ENCODE measurements around the gene PLEKHH1.

Gene PLEKHH1

DNA sequence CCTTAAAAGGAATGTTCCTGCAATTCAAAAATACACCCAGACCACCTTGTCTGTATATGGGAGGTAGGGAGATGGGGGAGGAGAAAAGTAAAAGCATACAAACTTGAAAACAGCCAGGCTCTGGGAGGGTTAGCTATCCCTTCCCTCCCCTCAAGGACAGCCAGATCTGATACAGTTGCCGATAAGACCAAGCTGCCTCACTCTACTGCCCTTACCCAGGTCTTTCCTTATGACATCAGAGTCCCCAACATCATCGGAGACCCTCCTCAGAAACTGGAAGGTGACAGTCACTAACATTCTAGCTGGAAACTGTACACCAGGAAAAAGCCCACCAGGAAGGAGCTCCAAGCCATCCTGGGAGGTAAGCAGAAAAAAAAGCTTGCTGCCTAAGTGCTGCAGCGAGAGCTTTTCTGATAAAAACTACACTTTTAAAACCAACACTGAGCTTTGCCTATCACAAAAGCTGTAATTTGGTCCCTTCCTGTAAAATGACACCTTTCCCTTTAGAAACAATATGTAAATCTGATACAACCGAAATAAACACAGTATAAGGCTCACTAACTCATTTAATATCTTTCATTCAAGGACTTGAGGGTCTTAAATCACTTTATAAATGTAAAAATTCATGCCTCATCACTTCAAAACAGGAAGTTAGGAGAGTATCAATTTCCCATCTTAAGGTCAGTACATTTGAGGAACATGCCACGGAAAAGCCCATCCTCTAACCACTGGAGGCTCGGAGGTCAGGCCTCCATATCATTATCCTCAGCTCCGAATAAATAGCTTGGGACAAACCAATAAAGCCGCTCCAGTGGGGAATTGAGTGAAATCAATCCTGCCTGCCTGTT lies 20.4 kb upstream of the PLEKHH1 start:
- no peak for DNase-seq

DNA sequence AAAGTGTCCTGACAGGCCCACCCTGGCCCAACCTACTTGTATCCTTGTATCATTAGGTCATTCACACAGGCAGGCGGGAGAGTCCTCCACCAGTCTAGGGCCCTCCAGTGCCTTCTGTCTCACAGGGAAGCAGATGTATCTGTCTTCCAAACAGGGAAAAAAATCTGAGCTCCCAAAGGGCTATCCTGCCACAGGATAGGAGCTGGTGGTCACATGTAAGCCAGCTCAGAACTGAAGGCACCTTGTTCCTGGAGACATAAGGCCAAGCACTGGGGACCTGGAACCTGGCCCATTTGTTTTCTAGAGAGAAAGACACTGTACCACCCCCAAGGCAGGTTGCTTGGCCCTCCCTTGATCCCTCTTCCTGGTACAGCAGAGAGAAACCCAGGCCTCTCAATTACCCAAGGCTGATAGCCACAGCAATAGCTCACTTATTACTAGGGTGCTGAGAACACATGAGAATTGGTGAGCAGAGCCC lies 19.4 kb upstream of the PLEKHH1 start:
- no peak for DNase-seq

DNA sequence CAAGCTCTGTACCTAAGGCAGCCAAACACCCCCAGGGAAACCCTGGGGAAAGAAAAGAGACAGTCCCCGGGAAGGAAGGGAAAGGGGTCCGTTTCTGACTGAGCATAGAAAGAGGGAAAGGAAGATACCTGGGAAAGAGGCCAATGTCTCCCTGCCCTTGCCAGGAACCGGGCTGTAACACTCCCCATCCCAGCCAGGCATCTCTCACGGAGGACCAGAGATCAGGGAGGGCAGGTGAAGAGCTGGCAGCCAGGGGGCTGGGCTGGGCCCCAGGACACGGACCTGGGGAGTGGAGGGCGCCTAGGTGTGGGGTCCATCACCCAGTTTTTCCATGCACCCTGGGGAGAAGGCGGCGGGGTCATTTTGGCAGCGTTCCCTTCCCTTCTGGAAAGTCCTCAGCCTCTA lies 18.9 kb upstream of the PLEKHH1 start:
- DNase-seq, result no peak

DNA sequence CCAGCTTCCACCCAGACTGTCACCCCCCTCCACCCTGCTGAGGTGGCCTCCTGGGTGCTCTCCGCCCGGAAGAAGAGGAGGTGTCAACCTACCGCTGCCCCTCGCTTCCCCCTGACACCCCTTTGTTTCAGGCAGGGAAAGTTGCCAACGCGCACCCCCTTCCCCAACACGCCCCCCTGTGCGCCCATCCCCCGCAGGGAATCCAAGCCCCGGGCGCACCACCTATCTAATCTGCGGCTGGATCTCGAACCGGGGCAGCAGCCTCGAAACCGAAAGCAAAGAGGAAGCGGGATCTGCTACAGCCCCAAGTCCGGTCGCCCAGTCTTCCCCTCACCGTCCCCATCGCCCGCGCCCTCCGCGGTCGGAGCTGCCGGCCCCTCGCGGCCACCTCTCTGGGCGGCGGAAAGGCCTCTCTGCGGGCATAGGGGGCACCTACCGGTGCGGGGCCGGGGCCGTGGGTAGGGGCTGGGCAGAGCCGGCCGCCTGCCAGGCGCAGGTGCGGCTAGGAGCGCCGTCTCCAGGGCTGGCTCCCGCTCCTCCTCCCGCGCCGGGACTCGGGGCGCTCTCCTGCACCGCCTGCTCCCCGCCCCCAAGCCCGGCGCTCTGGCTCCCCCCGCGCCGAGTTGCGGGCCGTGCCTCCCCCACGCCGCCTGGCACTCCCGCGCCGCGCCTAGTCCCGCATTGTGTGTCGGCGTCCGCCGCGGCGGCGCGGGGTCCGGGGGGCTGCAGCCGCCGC lies 18.3 kb upstream of the PLEKHH1 start:
- peak; percentile 17 for DNase-seq

DNA sequence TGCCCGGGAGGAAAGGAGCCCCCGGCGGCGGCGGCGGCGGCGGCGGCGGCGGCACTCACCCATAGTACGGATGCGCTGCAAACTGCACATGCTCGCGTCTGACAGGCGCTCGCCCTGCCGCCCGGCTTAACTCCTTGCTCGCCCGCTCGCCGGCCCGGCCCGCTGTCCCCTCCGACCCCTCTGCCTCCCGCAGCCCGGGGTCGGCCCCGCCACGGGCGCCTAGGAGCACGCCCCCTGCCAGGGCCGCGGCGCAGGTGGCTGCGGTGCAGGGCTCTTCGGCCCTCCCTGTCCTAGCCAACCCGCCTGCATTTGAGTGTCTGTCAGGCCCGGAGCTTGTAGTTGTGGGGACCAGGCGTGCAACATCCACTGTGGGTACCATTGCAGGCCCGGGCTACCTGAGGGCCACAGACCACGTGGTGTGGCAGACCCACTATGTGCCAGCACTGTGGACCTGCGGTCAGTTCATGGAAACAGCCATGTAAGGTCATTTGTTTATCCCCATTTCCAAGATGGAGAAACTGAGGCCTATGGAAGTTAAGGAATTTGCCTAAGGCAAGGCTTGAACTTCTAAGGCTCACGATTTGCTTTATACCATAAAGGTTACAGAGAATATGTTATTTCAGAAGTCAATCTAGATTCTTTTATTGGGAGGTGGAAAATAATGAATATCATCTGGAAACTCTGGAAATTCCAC lies 17.6 kb upstream of the PLEKHH1 start:
- DNase-seq, result peak; percentile 26

DNA sequence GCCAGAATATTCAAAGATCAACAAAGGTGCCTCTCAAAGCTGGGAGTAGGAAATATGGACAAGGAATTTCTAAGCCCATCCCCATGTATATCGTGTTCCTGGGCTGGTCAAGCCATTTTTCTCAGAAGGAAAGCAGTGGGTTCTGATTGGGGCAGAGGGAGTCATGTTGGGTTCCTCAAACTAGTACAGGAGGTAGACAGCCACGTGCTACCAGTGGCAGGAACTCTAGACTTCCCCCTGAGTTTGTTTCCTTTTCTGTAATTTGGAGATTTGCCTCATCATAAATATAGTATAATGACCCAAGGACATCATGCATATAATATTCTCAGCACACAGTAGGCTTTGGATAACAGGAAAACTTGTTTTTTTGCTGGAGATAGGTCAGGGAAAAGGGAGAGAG lies 16.4 kb upstream of the PLEKHH1 start:
- no peak for DNase-seq

DNA sequence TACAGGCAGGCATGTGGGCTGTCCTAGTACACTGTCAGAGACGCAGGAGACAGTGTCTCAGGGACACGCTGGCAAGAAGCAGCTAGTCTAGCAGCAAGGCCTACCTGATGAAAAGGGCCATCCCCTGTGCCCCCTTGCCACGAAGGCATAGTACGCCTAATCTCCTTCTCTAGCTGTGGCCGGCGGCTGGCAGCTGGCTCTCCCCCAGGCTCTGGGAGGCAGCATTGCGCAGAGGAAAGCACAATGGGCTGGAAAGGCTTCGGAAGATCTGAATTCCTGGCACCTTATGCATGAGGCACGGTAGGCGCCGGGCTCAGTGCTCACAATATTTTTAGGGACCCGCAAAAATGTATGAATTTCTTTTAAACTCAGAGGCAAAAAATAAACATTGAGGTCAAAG lies 16.0 kb upstream of the PLEKHH1 start:
- no peak for DNase-seq

DNA sequence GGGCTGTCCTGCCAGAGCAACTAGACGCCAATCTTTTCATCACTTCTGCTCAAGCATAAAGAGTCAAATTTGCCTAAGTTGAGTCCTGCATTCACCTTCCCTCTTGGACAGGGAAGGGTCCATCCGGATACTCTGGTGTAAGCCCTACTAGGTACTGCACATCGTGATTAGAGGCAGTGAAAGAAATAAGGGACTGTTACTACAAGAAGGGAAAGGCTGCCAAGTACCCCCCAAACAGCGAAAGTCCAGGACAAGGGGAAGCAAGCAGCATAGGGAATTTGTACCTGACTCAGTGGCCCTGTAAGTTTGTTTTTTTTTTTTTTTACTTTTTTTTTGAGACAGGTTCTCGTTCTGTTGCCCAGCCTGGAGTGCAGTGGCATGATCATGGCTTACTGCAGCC lies 13.7 kb upstream of the PLEKHH1 start:
- DNase-seq, result no peak

DNA sequence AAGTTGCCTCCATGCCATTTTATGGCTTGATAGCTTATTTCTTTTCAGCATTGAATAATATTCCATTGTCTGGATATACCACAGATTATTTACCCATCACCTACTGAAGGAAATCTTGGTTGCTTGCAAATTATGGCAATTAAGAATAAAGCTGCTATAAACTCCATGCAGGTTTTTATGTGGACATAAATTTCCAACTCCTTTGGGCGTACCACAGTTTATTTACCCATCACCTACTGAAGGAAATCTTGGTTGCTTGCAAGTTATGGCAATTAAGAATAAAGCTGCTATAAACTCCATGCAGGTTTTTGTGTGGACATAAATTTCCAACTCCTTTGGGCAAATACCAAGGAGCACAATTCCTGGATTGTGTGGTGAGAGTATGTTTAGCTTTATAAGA lies 12.6 kb upstream of the PLEKHH1 start:
- DNase-seq, result no peak

DNA sequence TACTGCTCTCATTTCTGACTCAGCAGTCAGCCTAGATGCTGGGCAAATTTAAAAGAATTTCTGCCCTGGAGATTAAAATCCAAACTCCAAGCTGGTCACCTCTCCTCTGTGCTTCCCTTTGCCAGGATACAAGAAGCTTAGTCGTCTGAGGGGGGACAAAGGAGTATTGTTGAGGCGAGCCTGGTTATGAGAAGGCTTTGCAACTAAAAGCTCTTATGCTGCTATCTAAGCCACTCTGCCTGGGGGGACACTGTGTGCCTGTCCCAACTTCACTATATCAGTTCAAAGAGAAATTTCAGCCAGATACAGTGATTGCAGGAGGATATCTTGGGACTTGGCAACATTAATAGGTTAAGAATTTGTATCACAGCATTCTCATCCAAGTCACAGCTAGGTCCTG lies 10.8 kb upstream of the PLEKHH1 start:
- no peak for DNase-seq

DNA sequence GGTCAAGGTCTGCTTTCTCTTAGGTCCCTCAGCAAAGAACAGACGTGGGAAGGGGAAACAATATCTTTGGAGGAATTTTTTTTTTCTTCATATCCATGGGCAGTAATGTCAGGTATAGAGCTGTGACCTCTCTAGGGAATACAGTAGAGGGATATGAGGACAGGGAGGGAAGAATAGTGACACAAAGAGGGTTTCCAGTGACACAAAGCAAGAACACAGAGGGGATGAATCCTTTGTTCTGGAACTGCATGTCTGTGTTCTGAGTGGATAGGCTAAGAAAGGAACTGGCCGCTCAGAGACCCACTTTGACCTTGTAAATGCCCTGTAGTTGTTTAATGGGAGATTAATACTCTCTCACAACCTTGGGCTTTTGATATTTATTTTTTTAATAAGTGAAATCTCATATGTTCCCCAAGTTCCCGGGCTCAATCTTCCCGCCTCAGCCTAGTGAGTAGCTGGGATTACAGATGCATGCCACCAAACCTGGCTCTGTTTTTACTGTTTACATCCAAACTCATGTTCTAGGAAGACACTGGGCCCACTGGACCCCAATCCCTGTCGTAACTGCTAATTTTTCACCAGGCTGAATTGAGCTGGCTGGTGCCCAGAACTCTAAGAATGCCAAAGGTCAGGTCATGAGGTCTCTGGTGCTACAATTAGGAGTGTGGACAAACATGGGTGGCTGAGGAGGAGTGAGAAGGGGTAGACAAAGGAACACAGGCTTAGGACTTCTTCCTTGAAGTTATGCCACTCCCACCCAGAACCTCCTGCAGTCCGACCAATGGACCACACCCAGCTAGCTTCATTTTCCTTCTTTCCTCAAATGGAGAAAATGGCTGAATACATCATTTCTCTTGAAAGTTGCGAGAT lies 9.1 kb upstream of the PLEKHH1 start:
- DNase-seq, result no peak

DNA sequence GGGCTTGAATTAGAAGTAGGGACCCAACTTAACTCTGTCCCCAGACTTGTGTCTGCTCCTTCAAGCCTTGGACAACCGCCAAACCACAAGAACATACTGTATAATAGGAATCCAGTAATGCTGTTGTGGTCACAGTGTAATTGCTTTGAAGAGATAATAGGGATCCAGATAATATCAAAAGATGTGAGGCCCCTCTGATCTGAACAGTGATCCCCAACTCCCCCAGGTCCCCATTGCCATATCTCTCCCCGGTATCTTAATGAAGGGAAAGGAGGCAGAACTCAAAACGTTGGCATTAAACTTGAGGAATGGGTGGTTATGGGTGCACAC lies 8.5 kb upstream of the PLEKHH1 start:
- DNase-seq, result no peak

DNA sequence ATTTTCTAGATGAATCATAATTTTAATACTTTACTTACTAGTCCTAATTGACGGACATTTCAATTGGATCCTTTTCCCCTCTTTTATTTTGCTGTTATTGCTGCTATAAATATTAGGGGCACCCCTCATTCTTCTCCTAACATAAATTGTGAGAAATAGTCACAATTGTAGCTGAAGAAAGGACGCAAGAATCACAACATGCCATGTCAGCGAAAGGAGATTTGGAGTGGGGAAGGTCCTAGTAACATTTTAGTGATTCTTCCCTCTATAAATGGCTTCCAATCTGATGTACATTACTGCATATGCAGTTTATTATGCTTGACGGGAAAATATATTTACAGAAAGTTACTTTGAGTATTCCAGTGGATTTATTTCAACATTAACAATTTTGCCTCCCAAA lies 7.7 kb upstream of the PLEKHH1 start:
- DNase-seq, result no peak

DNA sequence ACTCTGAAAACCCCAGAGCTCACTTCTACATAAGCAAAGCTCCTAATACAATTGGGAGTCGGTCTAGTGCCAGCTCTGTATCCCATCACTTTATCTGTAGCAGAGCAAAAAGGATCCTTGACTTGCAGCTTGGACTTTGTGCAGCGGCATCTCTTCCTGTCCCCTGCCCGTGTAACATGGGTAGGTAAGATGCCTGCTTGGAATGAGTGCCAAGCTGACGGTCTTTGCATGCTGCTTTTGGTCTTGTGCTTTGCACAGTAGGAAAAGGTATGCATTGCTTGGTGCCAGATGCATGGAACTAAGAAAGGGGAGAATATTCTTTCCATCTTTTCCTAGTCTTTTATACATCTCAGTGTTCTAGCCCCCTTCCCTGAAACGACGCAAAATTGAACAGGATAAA lies 6.9 kb upstream of the PLEKHH1 start:
- DNase-seq, result no peak

DNA sequence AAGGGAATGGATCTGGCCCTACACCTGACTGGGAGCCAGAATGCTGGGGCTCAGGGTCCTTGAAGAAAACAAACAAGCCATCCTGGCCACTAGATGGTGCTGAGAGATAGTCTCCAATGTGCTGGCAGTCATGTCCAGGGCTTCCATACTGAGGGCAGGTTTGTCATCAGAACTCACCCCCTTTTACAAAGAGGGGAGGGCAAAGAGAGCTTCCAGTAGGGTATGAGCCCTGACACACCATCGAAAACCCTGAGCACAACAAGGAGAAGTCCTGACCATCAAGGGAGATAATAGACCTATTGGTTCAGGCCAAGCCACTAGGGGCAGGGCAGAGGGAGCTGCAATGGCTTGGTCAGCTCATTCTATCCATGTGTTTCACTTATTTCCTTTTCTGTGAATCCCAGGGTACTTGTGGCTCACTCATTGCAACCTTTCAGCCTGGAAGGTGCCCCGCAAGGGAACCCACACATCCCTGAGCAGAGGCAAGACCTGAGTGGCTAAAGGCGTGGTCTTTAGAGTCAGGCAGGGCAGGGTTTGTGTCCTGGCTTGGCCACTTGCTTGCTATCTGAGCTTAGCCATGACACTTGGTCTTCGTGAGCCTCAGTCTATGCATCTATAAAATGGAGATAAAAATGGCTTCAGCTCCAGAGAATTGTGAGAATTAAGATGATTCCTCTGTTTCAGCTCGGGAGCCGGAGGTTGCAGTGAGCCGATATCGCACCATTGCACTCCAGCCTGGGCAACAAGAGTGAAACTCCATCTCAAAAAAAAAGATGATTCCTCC lies 6.2 kb upstream of the PLEKHH1 start:
- DNase-seq, result peak; percentile 14

DNA sequence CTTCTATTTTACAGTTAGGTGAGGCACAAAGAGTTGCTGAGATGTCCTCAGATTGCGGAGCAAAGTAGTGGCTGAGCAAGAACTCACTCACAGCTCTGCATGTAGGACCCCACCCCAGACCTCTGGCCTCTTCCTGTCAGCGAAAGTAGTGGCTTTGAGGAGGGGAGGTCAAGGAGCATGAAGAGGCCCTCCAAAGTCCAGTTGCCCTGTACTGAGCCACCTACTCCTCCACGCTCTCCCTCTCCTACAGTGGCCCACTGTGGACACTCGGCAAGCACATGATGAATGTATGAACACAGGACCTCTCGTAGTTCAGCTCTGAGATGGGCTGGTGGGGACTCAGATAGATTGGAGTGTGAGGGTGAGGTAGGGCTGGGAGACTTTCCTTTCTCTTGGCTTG lies 5.3 kb upstream of the PLEKHH1 start:
- no peak for DNase-seq

DNA sequence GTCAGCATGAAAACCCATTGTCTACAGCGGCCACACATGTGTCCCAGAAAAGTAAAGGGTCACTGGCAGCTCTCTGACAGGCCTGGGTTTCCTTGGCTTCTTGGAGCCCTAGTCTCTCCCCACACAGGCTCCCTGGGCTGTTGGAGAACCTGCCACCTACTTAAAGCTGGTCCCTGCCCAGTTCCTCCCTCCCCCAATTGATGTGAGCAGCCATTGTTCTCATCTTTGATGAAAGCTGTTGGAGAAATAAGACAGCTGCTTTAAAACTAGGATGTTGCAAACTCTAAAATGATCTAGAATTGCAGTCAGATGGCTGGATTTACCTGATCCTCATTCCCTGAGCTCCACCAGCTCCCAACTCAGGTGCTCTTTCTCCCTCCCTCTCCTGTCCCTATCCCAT lies 4.8 kb upstream of the PLEKHH1 start:
- DNase-seq, result no peak

DNA sequence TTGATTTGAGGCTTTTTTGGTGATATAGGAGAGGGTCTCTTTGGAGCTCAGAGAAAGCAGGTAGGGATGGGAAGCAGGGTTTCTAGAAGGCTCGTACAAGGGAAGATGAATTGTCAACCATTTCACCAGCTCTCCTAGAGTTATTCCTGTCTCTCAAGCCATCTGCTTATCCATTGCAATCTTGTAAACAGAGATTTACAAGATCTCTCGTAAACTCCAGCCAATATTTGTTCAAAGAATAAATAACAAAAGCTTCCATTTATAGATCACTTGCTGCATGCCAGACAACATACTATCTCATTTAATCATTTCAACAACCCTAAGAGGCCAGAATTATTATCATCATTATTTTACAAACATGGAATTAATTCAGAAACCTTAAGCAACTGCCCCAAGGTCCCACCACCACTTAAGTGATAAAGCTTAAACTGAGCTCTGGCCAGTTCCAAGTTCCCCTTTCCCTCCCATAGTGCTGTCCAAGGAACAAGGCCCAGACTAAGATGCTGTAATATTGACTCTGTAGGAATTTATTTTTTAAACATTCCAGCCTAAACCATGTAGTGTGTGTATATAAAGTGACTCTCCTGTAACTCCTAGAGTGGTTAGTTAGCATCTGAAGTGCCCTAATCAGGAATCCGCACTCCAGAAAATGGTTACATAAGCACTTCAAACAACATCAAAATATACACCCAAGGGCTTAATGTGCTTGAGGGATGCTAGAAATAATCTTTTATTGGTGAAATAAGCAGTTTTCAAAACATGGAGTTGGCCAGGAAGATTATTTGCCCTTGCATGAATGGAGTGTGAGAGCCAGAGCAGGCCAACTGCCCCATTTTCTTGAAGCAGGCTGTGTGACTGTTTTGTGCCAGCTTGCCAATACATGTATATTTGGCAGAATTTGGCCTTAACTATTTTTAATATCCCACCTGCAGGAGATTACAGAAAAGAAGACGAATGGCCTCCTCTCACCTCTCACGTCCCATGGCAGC lies 2.8 kb upstream of the PLEKHH1 start:
- no peak for DNase-seq

DNA sequence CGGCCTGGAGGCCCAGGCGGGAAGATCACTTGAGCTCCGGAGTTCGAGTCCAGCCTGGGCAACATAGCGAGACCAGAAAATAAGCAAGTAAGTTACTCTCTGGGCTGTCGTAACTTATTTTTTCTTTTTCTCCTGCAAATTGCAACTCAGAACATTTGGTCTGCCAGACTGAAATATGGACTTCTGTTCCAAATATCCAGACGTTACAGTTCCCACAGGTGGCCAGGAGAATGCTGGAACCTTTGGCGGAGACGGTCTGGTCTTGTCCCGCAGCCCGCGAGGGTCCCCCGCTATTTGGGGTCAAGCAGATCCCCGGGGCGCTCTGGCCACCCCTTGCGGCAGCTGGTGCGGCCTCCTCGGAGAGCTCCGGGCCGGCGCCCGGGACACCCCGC lies 488 bp upstream of the PLEKHH1 start:
- DNase-seq, result no peak

DNA sequence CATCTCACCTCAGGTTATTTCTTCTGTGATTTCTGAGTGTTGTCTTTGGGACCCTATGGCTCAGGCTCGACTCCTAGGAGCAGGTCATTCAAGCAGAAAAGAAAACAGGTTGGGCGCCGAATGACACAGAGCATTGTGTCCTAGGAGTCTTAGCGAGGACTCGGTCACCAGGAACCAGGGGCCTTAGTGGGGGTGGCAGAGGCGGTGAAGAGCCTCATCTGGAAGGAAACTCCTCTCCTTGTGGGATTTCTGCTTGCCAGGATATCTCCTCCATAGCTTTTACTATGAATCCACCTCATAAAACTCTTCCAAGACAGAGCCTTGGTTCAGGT lies 630 bp downstream of the PLEKHH1 start:
- no peak for DNase-seq

DNA sequence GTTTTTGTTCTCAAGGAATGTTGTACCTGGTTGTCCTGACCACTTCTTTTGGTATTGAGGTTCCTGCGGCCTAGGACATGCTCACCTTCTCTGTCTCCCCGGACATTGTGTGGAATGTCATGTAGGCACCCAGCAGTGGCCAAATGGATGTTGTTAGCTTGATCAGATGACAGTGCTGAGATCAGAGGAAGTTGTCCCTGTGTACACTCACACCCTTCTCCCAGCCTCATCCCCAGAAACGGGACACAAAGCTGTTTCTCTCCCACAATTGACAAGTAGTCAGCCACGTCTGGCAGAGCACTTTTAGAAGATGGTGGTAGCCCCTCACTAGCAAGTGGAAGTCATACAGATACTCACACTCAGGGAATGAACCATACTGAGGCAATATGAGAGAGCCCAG lies 3.0 kb downstream of the PLEKHH1 start:
- no peak for DNase-seq
